Rectal smooth muscle tissue (tissue), 1 donor: ENCODE measurements around the gene NMNAT3.

Source experiments
- H3K27ac ChIP-seq: one replicate; pipeline ENCODE4 v1.7.0; 2013; ENCODE audit warnings: low read depth, low read length, inconsistent platforms
- H3K27me3 ChIP-seq: one replicate; pipeline ENCODE4 v1.7.0; 2013; ENCODE audit warnings: low read length; ENCODE audit not compliant: control insufficient read depth, insufficient read depth
- H3K36me3 ChIP-seq: one replicate; pipeline ENCODE4 v1.7.0; 2013; ENCODE audit warnings: low read length; ENCODE audit not compliant: control insufficient read depth, insufficient read depth
- H3K4me1 ChIP-seq: one replicate; pipeline ENCODE4 v1.7.0; 2013; ENCODE audit warnings: low read length; ENCODE audit not compliant: control insufficient read depth, insufficient read depth
- H3K4me3 ChIP-seq: one replicate; pipeline ENCODE4 v1.7.0; 2013; ENCODE audit warnings: low read length
- H3K9ac ChIP-seq: one replicate; pipeline ENCODE4 v1.7.0; 2013; ENCODE audit warnings: low read length

Gene NMNAT3

GRCh38 chr3:139528924-139529323 is 148.8 kb downstream of the NMNAT3 start:
- no peak overlapping the region for H3K9ac ChIP-seq
- H3K27ac ChIP-seq = no peak overlapping the region
- H3K27me3 ChIP-seq = no peaks in the 10 kb centered on the region
- H3K4me1 ChIP-seq = peaks cover 3% of the 10 kb centered on the region
- H3K4me3 ChIP-seq = no peak overlapping the region
- no peaks in the 10 kb centered on the region for H3K36me3 ChIP-seq

GRCh38 chr3:139528281-139528680 is 149.5 kb downstream of the NMNAT3 start:
- Histone ChIP-seq H3K4me1 (no peaks in the 10 kb centered on the region), H3K9ac (no peak overlapping the region), H3K36me3 (no peaks in the 10 kb centered on the region), H3K27ac (no peak overlapping the region), H3K4me3 (no peak overlapping the region), H3K27me3 (no peaks in the 10 kb centered on the region)

GRCh38 chr3:139527265-139527664 is 150.5 kb downstream of the NMNAT3 start:
- no peaks in the 10 kb centered on the region for H3K27me3 ChIP-seq
- H3K4me1 ChIP-seq = no peaks in the 10 kb centered on the region
- no peak overlapping the region for H3K27ac ChIP-seq
- H3K4me3 ChIP-seq = no peak overlapping the region
- H3K9ac ChIP-seq = no peak overlapping the region
- no peaks in the 10 kb centered on the region for H3K36me3 ChIP-seq

- no peaks in the 10 kb centered on the region for H3K36me3 ChIP-seq
- H3K27me3 ChIP-seq = no peaks in the 10 kb centered on the region
- no peak overlapping the region for H3K9ac ChIP-seq
- H3K27ac ChIP-seq = no peak overlapping the region
- H3K4me1 ChIP-seq = no peaks in the 10 kb centered on the region
- no peak overlapping the region for H3K4me3 ChIP-seq
These were observed 151.6 kb downstream of the NMNAT3 start for GRCh38 chr3:139526146-139526545.

- no peaks in the 10 kb centered on the region for H3K27me3 ChIP-seq
- H3K9ac ChIP-seq = no peak overlapping the region
- H3K27ac ChIP-seq = no peak overlapping the region
- H3K4me1 ChIP-seq = no peaks in the 10 kb centered on the region
- no peaks in the 10 kb centered on the region for H3K36me3 ChIP-seq
- no peak overlapping the region for H3K4me3 ChIP-seq
These were observed 152.7 kb downstream of the NMNAT3 start for GRCh38 chr3:139524841-139525636.

DNA sequence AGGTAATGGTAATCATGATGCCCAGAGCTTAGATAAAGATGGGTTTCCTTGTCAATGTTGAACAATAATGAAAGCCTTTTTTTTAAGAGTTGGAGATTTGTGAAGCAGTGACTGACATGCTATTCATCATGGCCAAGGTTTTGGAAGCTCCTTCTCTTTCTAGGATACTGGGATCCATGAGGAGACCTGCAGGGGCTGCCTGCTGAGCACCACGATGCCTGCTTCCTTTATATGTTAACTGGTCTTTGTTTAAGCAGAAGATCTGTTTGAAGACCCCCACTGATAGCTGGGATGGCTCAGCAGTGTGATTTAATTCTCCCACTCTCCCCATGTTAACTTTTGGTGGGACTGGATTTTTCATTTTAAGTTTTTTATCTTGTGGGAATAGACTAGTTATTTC is 154.1 kb downstream of the NMNAT3 start:
- no peaks in the 10 kb centered on the region for H3K36me3 ChIP-seq
- H3K4me1 ChIP-seq = no peaks in the 10 kb centered on the region
- H3K27ac ChIP-seq = no peak overlapping the region
- H3K9ac ChIP-seq = no peak overlapping the region
- no peak overlapping the region for H3K4me3 ChIP-seq
- H3K27me3 ChIP-seq = no peaks in the 10 kb centered on the region

DNA sequence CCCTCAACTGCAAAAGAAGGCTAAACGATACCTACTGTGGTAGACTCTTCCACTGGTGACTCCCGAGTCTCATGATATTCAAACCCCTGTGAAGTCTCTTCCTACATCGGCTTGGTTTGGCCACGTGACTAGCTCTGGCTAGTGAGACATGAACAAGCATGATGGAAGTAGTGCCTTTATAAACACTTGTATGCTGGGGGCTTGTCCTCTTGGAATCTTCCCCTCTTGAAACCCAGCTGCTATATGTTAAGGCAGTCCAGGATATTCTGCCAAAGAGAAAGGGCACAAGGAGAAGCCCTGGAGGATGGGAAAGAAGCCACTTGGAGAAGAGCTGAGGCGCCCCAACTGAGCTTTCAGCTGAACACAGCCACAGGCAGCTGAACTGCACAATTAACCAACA is 154.6 kb downstream of the NMNAT3 start:
- Histone ChIP-seq H3K4me3 (no peak overlapping the region), H3K27ac (no peak overlapping the region), H3K36me3 (no peaks in the 10 kb centered on the region), H3K27me3 (no peaks in the 10 kb centered on the region), H3K9ac (no peak overlapping the region), H3K4me1 (no peaks in the 10 kb centered on the region)

DNA sequence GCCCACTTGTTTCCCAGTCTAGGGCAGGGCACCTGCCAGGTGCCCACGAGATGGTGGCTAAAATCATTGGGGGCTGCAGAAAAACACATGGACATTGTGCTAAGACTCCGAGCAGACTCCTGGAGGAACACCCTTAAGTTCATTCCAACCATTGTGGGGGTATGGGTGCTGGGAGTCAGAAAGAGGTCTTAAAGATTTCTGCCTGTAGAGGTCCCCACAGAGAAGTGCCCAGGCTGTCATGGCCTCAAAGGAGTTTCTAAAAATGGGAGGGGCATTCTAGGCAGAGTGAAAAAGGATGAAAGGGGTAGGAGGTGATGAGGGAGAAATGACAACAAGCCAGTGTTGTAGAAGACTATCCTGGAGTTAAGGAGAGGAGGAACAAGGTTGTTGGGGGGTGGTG is 155.4 kb downstream of the NMNAT3 start:
- Histone ChIP-seq H3K27me3 (no peaks in the 10 kb centered on the region), H3K4me1 (no peaks in the 10 kb centered on the region), H3K36me3 (no peaks in the 10 kb centered on the region), H3K9ac (no peak overlapping the region), H3K27ac (no peak overlapping the region), H3K4me3 (no peak overlapping the region)

GRCh38 chr3:139521816-139522215 is 156.0 kb downstream of the NMNAT3 start:
- H3K4me1 ChIP-seq = no peaks in the 10 kb centered on the region
- no peaks in the 10 kb centered on the region for H3K36me3 ChIP-seq
- no peak overlapping the region for H3K4me3 ChIP-seq
- H3K9ac ChIP-seq = no peak overlapping the region
- no peak overlapping the region for H3K27ac ChIP-seq
- no peaks in the 10 kb centered on the region for H3K27me3 ChIP-seq

DNA sequence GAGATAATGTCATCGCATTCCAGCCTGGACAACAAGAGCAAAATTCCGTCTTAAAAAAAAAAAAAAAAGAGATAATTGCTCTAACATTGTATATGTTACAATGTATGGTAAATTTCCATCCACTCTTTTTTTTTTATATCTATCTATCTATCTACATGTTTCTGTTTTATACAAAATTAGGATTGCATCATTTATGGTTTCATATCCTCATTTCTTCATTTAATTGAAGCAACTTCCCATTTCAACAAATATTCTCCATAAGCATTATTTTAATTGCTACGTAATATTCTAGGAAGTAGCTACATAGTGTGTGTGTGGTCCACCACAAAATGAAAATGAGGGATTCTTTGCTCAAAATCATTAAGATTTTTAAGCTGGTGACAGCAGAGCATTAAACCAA is 156.6 kb downstream of the NMNAT3 start:
- Histone ChIP-seq H3K9ac (no peak overlapping the region), H3K4me1 (no peaks in the 10 kb centered on the region), H3K27me3 (no peaks in the 10 kb centered on the region), H3K4me3 (no peak overlapping the region), H3K27ac (no peak overlapping the region), H3K36me3 (peaks cover 2% of the 10 kb centered on the region)

GRCh38 chr3:139519998-139520737 is 157.6 kb downstream of the NMNAT3 start:
- H3K4me1 ChIP-seq = no peaks in the 10 kb centered on the region
- H3K27ac ChIP-seq = no peak overlapping the region

GRCh38 chr3:139518926-139519842 is 158.6 kb downstream of the NMNAT3 start:
- H3K4me3 ChIP-seq = no peak overlapping the region
- no peaks in the 10 kb centered on the region for H3K4me1 ChIP-seq
- peaks cover 2% of the 10 kb centered on the region for H3K36me3 ChIP-seq
- H3K27me3 ChIP-seq = no peaks in the 10 kb centered on the region
- no peak overlapping the region for H3K27ac ChIP-seq
- no peak overlapping the region for H3K9ac ChIP-seq

More at GRCh38 chr3:139519998-139520737, 157.6 kb downstream of the NMNAT3 start:
- Histone ChIP-seq H3K36me3 (peaks cover 2% of the 10 kb centered on the region), H3K9ac (no peak overlapping the region), H3K4me3 (no peak overlapping the region), H3K27me3 (no peaks in the 10 kb centered on the region)
